Measurements from ENCODE around the gene CDK14.

DNA sequence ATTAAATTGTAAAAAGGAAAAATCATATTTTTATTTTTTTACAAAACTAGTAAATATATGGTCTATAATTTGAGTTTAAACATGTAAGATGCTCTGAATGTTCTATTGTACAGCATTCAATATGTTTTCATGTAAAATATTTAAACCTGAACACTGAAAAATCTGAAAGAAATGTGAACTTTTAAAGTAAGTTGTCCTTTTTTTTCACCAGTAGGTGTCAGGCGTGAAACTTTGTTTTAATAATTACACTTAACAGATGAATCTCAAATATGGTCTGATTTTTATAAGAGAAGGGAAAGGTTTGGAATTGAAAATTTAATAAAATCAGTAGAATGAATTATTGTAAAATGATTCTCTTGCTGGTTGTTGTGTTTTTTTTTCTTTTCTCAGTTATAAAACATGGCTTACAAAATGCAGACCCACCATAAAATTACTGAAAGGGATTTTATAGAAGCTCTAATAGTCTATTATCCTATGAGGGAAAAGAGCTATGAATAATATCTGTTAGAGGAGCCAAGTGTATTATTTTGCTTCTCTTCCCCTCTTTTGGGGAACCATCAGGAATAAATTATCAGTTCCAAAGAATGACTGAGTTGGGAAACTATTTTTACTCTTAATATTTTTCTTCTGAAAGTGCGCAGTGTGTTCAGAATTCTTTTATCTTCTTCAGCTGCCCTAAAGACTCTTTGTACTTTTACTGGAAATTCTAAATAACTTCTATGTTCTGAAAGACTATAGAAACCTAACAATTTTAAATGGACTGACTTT lies 450.4 kb downstream of the CDK14 start:
- TF ChIP-seq EZH2 (IDR thresholded peaks at IDR 0.05; ENCODE audit: low read depth), result no peak
- TF ChIP-seq, protein P1, sequence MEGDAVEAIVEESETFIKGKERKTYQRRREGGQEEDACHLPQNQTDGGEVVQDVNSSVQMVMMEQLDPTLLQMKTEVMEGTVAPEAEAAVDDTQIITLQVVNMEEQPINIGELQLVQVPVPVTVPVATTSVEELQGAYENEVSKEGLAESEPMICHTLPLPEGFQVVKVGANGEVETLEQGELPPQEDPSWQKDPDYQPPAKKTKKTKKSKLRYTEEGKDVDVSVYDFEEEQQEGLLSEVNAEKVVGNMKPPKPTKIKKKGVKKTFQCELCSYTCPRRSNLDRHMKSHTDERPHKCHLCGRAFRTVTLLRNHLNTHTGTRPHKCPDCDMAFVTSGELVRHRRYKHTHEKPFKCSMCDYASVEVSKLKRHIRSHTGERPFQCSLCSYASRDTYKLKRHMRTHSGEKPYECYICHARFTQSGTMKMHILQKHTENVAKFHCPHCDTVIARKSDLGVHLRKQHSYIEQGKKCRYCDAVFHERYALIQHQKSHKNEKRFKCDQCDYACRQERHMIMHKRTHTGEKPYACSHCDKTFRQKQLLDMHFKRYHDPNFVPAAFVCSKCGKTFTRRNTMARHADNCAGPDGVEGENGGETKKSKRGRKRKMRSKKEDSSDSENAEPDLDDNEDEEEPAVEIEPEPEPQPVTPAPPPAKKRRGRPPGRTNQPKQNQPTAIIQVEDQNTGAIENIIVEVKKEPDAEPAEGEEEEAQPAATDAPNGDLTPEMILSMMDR (conservative IDR thresholded peaks at IDR 0.05), result peak; percentile 58
